VCaP (cell line): ENCODE measurements around the gene CAMTA1.

ENCODE experiments used
- H3K27ac ChIP-seq: fragments of 450-650 bp; 2 replicates; pipeline ENCODE4 v1.5.1; 2017
- CTCF ChIP-seq: fragments of 450-650 bp; conservative IDR thresholded peaks from 2 replicates; pipeline ENCODE4 v1.5.1; 2017; ENCODE audit warnings: mild to moderate bottlenecking, moderate library complexity

The CAMTA1 gene

GRCh38 chr1:7454895-7455784 is 669.9 kb downstream of the CAMTA1 start:
- no peak overlapping the region for H3K27ac ChIP-seq
- TF ChIP-seq CTCF, result no peak

DNA sequence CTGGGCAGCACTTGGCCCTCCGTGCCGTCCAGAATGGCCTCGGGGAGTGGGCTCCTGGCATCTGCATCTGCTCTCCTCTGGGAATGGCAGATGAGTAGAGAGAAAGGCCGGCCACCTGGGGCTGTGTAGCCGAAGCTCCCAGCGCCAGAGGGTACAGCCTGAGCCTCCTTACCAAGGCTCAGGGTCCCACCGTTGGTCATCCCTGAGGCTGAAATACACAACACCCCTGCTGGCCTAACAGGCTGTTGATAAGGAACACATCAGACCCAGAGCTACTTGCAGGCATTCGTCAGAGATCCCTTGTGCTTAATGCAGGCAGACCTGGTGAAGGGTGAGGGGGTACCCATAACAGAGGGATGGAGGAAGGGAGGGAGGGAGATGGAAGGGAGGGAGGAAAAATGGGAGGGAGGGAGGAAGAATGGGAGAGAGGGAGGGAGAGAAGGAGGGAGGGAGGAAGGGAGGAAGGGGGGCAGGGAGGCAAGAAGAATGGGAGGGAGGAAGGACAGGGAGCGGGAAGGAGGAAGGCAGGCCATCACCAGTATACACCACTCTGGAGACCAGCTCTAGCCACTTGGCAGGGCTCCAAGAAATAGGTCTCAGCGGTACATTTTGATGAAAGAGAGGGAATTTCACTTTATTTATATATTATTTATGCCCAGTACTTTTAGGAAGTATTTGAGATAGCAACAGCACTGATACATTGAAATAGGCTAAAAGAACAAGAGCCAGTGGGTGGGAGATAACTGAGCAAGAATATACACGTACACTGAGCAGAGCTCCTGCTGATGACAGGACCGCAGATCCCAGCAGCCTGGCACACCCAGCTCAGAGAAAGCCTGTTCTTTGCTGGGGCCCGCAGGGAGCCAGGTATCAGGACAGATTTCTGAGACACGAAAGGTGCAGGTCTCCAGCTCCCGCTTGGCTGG is 670.8 kb downstream of the CAMTA1 start:
- TF ChIP-seq CTCF, result no peak
- no peak overlapping the region for H3K27ac ChIP-seq

DNA sequence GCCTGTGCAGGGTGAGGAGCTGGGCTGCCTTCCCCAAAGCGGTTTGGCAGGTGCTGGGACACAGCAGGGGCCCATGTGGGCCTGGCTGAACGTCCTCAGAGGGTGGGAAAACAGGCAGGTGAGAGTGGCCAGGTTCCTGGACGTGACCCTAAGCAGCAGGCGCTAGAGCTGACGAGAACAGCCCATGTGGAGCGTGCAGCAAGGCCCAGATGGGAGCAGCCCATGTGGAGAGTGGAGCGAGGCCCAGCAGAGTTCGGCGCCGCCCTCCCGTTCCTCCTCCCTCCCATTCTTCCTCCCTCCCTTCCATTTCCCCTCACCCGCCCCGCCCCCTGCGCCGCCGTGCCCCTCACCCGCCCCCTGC is 671.4 kb downstream of the CAMTA1 start:
- TF ChIP-seq CTCF, result no peak
- no peak overlapping the region for H3K27ac ChIP-seq

DNA sequence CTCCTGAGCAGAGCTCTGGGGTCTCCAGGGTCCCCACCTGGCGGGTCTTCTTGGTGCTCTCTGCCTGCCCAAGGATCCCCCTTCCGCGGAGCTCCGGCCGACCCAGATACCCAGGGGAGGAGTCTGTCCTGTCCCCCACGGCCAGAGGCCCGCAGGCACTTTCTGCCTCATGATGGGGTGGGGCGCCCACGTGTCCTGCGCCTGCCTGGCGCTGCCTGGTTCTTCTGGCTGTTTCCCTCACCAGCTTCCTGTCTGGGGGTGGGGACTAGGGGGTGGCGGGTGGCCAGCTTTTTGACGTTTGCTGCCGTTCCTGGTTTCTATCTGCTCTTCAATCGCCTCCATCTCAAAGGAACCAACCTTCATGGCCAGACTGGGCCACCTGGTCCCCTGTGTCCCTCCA is 672.6 kb downstream of the CAMTA1 start:
- no peak for TF ChIP-seq CTCF
- H3K27ac ChIP-seq, result no peak overlapping the region

DNA sequence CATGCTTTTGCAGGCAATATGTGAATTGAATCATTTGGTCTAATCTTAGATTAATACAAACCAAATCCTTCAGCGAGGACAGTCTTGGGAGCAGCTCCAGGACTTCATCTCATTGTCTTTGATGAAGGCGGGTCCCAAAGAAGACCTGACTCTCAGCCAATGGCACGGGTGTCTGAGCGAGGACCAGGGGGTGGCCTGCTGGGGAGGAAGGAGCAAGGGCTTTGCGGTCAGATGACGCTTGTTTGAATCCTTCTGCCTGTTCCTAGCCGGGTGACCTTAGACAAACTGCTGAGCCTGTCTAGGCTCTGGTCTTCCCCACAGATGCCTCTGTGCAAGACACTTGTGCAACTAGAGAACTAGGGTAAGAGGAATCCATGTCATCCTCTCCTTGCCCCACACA is 673.7 kb downstream of the CAMTA1 start:
- H3K27ac ChIP-seq, result no peak overlapping the region
- no peak for TF ChIP-seq CTCF

DNA sequence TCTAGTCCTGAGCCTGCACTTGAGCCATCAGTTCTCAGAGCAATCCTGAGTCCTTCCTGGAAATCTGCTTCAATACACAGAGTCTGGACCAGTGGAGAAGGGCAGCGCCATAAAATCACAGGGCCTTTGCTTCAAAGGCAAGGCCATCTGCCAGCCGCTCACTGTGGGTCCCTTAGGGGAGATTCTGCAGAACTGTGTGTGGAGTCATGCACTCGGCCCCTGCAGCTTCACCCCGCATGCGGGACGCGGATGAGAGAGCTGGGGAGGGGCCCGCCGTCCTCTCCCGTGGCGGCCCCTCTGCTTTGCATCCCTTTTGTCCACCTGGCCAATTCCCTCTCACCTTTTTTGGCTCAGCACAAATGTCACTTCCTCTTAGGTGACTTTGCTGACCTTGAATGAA is 674.7 kb downstream of the CAMTA1 start:
- no peak for TF ChIP-seq CTCF
- H3K27ac ChIP-seq, result no peak overlapping the region

DNA sequence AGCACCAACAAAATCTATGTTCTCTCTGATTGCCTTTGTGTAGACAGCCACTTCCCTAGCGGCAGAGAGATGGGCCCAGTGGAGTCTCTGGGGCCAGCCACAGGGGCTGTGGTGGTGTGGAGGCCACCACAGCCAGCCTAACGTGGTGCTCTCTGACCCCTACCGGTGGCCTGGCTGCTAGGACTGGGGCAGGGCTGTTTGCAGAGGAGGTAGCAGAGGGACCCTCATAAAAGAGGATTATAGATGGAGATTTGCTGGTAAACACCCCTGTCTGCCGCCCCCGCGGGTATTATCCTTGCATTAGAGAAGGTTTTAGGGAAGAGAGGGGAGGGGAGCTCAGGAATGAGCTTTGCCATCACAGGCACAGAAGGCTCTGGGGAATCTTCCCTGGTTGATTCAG is 675.6 kb downstream of the CAMTA1 start:
- no peak overlapping the region for H3K27ac ChIP-seq
- TF ChIP-seq CTCF, result no peak
